DMS53 treated with DMSO at 0.1 percent for 48 hours (cell line): ENCODE results near the gene NR4A1.
A peak's percentile ranks its signal among the peaks of the same experiment; 100 is the strongest.

Experiments
- DNase-seq: peaks from one replicate; lab custom pipeline; 2025; ENCODE audit not compliant: unreplicated experiment; lab: John Stamatoyannopoulos, UW

NR4A1 gene

DNA sequence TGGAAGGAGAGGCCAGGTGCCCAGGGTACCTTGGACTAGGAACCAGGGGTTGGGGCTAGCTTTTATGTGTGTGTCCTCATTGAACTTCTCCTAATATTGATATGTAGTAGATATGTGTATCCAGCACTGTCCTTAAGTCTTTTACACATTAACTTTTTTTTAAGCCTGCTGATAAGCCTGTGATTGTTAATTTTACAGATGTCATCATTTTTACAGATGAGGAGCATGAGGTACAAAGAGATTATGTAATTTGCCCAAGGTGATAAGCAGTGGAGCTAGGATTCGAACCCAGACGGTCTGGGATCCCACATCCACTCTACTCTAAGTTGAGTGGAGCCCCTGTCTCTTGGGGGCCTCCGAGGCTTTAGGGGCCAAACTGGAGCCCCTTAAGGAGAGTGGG is 10.2 kb upstream of the NR4A1 start:
- no peak for DNase-seq

DNA sequence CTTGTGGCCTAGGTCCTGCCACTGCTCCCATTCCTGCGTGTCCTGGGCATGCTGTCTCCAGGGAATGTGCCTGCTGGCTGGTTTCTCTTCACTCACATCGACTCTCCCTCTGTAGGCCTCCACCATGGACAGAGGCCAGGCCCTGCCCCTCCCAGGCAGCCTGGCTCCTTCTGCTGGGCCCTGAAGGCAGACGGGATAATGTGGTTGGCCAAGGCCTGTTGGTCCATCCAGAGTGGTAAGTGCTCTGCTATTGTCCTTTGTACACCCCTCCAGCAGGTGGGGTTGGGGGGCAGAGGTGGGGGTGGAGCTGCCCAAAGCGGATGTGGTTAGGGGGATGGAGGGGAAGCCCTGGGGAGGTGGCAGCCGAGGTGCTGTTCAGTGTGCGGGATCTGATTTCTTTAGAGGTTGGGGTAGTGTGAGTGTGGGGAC is 9.5 kb upstream of the NR4A1 start:
- no peak for DNase-seq

DNA sequence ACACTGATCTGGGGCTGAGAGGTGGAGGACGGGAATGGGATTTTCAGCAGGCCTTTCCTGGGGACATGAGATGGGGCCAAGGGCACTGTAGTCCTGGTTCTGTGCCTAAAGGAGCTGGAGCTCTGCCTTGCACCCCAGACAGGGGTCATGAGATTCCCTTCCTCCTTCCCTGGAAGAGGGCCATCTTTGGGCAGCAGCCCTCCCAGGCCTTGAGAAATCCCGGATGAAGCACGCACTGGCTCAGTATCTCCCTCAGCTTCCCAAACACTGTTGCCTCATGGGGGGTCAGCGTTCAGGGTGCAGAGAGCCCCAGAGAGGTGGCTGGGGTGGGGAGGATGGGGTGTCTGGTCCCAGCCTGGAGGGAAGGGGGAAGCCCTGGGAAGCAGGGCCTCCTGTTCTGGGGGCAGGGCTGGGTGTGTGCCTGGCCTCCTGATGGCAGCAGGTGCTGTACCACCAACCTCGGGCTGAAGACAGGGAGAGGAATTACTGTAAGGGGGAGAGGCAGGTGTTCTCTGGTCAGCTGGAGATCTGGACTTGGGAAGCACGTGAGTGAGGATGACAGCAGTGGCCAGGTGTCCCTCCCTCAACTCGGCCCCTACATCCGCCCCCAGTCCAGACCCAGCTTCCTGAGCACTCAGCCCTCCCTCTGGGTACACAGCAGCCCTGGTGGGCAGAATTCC is 8.4 kb upstream of the NR4A1 start:
- peak; percentile 19 for DNase-seq

DNA sequence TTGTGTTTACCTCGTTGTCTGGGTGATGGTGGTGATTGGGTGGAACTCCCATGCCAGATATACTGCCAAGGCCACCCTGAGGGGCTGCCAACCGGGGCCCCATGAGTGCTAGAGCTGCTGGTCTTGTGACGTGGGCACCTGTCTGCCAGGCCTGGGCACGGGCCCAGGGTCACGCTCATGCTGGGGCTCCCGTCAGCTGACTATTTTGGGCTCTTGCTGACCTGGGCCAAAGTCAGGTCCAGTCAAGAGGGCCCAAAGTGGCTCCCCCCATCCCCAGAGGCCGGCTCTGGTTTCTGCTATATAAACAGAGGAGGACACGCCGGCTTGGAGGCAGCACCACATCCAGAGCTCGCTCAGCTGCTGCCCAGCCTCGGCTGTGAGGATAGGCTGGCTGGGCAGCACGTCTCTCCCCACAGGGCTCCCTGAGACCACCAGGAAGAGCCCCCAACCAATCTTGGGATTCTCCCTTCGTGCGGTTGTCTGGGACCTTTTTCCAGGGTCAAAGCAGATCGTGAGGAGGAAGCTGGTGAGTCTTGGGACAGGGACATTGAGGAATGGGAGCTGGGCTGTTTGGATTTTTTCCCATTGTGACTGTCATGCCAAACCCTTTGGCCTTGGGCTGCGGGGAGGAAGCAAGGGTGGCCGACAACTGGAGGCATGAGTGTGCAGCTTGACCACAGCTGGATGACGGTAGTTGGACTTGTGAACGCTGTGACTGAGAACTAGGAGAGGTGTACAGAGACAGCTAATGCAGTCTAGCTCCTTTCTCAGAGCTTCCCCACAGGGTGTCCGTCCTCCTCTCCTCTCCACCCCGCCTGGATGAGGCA is 7.6 kb upstream of the NR4A1 start:
- DNase-seq = no peak

DNA sequence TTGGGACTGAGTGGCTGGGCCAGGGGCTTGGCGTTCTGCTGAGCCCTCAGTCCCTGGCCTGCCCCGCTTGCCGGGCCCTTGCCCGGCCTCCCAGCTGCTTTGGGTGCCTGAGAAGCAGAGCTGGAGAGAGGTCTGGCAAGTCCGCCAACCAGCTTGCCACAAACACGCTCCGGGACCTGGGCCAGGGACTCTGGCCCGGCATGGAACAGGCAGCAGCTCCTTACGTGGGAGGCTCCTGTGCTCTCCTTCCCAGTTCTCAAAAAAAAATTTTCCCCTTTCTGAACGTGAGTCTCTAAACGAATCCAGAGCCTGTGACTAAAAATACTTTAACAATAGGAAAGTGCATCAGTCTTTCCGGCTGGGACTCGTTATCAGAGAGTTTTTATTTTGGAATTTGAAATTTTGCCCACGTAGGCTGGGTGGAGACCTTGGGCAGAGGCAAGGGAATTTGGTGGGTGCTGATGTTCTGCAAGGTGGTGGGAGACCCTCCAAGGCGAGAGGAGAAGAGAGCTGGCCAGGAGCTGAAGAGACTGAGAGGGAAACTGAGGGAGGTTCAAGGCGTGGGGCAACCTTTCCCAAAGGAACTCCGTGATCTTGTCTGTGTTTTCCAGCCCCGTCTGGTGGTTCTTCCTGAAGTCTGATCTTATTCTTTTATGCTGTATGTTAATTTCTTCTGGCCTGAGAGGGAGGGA is 6.8 kb upstream of the NR4A1 start:
- no peak for DNase-seq

DNA sequence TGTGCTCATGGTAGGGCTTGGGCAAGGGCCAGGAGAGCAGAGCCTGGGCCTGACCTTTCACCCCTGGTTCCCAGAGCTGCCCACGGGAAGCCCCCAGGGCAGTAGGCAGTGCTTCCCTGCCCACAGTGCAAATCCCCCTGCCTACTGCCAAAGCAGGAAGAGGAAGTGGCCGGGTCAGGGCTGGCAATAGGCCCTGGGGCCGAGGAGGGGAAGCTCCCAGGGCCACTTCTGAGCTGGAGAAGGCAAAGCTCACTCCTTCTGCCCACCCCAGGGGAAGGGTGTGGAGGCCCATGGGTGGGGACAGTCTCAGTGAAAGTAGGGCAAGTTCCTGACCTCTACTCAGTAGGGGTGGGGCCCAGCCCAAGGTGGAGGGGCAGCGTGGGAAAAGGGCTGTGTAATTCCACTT is 5.4 kb upstream of the NR4A1 start:
- DNase-seq = no peak

DNA sequence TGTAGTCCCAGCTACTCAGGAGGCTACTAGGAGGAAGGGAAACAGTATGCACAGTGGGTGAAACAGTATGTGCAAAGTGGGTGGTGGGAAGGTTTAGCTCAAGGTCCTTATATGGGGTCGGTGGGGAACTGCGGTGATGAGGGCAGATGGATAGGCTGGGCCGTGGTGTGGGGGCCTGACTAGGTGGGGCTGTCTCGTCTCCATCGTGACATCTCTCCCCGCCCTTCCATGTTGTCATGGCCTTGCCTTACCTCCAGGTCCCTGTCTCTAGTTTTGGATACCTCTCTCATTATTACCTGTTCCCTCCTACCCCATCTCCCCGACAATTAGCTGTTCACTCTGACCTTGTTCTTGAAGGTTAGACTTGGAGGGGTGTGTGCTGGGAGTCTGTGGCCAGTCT is 4.4 kb upstream of the NR4A1 start:
- no peak for DNase-seq

DNA sequence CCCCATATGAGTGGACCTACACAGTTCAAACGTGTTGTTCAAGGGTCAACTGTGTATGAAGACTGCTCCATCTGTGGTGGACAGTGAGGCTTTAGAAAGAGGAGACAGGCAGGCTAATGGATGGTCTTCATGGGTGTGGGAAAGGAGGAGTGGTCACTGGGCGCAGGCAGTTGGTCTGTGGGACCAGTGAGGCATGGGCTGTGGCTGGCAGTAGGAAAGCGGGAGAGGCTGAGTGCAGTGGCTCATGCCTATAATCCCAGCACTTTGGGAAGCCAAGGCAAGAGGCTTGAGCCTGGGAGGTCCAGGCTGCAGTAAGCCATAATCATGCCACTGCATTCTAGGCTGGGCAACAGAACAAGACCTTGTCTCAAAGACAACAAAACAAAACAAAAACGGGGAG is 2.0 kb upstream of the NR4A1 start:
- no peak for DNase-seq

DNA sequence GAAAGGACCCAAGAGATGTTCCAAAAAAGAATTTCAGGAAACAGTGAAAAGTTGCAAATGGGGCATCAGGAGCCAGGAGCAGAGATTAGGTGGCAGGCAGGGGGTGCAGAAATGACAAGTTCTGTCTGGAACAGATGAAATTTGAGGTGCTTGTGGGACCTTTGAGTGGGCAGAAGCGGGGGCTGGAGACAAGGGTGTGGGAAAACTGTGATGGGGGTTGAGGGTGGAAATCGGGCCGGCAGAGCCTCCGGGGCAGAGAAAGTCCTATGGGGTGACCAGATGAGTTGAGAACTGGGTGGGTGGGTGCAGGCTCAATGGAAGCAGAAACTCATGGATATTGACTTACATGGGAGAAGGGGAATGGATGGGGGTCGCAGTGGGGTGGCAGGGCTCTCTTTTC is 1.6 kb upstream of the NR4A1 start:
- DNase-seq = no peak

DNA sequence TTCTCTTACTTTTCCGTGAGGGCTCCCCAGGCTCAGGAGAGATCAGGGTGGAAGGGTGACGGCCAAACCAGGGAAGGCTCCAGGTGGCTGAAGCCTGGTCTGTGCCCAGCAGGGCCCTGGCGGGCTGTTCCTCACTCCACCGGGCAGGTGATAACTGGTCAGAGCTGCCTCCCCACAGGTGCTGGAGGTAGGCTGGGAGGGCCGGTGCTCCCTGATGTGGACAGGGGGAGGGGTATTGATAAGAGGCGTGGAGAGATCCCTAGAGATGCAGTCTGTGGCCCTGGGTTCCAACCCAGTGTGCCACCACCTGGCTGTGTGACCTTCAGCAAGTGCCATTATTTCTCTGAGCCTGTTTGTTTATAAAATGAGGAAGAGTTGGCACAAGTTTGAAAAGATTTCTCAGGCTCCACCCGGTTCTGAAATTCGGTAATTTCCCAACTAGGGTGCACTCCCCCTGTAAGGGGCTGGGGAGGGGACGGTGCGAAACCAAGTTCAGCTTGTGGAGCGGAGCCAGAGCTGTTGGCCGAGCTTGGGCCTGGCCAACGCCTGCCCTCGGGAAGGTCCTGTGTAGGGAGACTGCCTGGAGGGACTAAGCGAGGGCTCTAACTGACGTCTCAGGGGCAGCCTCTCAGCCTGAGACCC is 1.0 kb upstream of the NR4A1 start:
- peak; percentile 34 for DNase-seq

DNA sequence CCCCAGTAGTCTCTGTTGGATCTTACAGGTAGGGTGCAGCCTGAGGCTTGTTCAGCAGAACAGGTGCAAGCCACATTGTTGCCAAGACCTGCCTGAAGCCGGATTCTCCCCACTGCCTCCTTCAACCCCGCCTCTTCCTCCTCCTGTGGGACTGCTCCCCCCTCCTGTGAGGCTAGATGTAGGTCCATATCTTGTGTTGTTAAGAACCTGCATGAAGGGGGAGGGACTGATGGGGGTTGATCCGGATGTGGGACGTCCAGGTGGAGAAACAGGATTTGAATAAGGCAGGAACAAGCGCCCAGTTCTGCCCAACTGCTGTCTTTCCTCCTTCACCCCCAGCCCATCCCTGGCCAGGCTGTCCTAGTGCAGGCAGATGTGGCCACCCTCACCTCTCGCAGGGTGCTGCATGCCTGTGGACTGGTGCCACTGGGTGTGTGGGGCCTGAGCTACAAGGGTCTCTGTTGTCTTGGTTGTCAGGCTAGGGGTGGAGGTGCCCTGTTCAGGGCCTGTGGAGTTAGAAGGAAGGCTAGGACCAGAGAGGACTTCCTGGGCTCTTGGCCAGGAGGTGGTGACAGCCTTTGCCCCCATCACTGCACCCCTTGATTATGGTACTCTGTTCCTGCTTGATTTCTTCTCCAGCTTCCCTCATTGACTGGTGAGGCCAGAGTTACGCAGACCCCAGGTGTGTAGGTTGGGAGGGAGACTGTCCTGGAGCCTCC is 1.4 kb downstream of the NR4A1 start:
- DNase-seq = peak; percentile 37

DNA sequence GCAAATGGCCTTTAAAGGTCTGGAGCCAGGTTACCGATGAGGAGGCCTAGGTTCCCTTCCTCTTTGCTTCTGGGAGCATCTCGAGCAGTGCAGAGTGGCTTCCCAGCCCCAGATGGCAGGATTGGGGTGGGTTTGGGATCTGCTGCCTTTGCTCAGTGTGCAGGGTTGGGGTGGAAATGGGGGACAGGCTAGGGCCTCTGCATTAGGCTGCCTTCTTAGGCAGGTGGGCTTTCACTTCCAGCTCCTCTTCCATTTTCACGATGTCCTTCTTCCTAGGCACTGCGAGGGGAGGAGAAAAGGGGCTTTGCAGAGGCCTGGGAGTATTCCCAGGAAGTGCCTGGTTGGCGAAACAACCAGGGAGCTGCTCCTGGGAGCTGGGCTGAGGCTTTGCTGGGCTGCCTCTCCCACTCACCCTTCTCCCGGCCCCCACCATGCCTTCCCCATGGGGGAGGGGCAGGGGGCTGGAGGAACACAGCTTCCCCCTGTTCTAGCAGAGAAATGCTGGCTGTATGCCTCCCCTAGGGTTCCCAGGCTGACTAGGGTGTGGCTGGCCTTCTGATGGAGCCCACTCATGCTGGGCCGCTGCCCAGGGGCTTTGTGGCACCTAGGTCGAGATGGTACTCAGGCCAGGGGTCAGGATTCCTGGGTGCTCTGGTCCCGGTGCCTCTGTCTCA is 2.4 kb downstream of the NR4A1 start:
- DNase-seq = no peak

DNA sequence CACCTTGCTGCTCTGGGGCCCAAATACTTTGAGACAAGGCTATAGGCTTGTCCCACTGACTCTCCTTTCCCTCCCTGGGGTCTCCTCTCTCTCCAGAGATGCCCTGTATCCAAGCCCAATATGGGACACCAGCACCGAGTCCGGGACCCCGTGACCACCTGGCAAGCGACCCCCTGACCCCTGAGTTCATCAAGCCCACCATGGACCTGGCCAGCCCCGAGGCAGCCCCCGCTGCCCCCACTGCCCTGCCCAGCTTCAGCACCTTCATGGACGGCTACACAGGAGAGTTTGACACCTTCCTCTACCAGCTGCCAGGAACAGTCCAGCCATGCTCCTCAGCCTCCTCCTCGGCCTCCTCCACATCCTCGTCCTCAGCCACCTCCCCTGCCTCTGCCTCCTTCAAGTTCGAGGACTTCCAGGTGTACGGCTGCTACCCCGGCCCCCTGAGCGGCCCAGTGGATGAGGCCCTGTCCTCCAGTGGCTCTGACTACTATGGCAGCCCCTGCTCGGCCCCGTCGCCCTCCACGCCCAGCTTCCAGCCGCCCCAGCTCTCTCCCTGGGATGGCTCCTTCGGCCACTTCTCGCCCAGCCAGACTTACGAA is 3.1 kb downstream of the NR4A1 start:
- no peak for DNase-seq

DNA sequence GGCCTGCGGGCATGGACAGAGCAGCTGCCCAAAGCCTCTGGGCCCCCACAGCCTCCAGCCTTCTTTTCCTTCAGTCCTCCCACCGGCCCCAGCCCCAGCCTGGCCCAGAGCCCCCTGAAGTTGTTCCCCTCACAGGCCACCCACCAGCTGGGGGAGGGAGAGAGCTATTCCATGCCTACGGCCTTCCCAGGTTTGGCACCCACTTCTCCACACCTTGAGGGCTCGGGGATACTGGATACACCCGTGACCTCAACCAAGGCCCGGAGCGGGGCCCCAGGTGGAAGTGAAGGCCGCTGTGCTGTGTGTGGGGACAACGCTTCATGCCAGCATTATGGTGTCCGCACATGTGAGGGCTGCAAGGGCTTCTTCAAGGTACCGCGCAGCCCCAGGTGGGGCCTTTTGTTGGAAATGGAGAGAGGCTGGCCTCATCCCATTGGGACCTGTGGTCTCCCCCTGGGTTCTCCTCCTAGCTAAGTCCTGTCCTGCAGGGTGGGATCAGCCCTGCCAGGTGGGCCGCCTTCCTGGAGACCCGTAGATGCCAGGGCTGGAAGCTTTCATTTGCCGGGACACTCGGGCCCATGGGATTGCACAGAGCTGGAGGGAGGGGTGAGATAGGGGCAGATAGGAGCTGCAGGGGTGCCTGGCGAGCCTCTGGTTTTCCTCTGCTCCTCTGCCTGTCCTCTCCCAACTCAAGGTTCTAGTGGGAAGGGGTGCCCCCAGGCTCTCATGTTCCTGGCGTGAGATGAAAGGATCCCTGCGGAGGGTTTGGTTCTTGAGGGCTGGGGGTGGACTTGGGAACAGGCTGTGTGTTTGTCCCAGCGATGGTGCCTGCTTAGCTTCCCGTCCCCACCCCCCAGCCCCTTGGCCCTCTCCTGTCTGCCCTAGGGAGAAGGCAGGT is 3.8 kb downstream of the NR4A1 start:
- DNase-seq = no peak

DNA sequence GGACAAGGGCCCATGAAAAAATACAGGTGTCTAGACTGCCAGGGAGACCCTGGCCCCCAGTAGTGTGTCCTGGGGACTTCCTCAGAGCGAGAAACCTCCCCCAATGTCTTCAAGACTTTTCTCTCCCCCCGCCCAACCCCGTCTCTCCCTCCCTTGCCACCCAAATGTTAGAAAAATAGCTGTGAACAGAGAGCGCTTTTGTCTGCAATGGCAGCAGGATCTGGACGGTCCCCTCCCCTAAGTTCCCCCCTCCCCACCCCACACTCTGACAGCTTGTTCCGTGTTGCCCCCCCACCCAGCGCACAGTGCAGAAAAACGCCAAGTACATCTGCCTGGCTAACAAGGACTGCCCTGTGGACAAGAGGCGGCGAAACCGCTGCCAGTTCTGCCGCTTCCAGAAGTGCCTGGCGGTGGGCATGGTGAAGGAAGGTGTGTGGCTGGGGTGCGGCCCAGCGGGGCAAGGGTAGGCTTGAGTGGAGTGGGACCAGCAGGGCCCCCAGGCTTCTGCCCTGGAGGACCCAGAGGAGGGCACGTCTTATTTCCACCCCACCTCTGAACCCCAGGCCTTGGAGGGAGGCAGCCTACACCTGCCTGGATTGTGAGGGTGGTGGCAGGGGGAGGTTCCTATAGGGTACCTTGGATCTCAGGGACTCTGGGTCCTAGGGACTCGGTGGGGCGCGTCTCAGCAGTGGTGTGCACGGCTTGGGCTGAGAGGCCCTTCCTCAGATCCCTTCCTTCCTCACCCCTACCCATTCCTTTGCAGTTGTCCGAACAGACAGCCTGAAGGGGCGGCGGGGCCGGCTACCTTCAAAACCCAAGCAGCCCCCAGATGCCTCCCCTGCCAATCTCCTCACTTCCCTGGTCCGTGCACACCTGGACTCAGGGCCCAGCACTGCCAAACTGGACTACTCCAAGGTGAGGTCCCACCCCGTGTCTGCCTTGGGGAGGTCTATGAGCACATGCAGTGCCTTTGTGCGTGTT is 4.8 kb downstream of the NR4A1 start:
- no peak for DNase-seq

DNA sequence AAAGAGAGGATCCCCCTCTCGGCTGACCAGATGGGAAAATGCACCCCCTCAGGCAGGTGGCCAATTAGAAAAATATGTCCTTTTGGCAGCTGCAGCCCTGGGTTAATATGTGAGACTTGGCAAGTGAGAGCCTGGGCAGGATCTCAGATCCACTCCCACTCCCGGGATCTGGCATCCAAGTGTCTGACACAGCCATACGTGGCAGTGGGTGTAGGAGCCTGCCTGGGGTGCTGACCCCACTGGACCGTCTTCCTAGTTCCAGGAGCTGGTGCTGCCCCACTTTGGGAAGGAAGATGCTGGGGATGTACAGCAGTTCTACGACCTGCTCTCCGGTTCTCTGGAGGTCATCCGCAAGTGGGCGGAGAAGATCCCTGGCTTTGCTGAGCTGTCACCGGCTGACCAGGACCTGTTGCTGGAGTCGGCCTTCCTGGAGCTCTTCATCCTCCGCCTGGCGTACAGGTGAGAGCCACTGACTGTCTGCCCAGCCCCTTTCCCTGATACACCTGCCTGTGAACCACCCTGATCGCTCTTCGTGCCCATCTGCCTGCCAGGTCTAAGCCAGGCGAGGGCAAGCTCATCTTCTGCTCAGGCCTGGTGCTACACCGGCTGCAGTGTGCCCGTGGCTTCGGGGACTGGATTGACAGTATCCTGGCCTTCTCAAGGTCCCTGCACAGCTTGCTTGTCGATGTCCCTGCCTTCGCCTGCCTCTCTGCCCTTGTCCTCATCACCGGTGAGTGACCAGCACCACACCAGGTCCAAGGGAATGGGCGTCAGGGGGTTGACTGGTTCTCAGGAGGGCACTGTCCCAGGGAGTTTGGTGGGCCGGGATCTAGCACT is 5.8 kb downstream of the NR4A1 start:
- DNase-seq = no peak
